Bronchial epithelial cell (primary cell): Measurements from ENCODE around the gene RBM26. TPM values are rescaled to one million over a fixed set of nuclear protein-coding genes. Genes with fewer than 3 reads are reported as not detected.

Experiments used
- DNase-seq: peaks from one replicate; pipeline ENCODE4 v3.0.0-alpha.2; 2010; ENCODE audit warnings: low read depth
- FAIRE-seq: peaks from 2 replicates; lab custom pipeline; 2011; peaks lifted over from hg19 to GRCh38; lab: Jason Lieb, UNC
- H3K27me3 ChIP-seq: 2 replicates; pipeline ENCODE4 v1.5.1; 2011; ENCODE audit warnings: low read length; ENCODE audit not compliant: control insufficient read depth, insufficient read depth
- H3K36me3 ChIP-seq: 2 replicates; pipeline ENCODE4 v1.5.1; 2011; ENCODE audit warnings: low read length; ENCODE audit not compliant: control insufficient read depth, insufficient read depth
- H3K4me3 ChIP-seq: 2 replicates; pipeline ENCODE4 v1.5.1; 2011; ENCODE audit warnings: mild to moderate bottlenecking, low read depth, low read length, control low read depth
- CTCF ChIP-seq: IDR thresholded peaks from 2 replicates; pipeline ENCODE4 v1.5.1; 2011; ENCODE audit warnings: mild to moderate bottlenecking, moderate library complexity, low read length, control low read depth, inconsistent platforms; ENCODE audit not compliant: insufficient read depth, severe bottlenecking
- total RNA-seq: library from RNA; depleted of rRNA; stranded (reverse); fragments of >200 nt; gene quantifications from 2 replicates; pipeline ENCODE4 v1.2.1, GENCODE V29; 2014

RBM26 gene
- total RNA-seq, 1 donor from 2014 or later = 13.7 TPM

- H3K27me3 ChIP-seq = no peaks in the 10 kb centered on the region
- FAIRE-seq (no peak), DNase-seq (no peak)
- TF ChIP-seq CTCF = no peak
- H3K4me3 ChIP-seq = no peak overlapping the region
- no peaks in the 10 kb centered on the region for H3K36me3 ChIP-seq
These were observed 3.9 kb downstream of the RBM26 start for GRCh38 chr13:79402074-79402635.

- H3K4me3 ChIP-seq = no peak overlapping the region
- no peaks in the 10 kb centered on the region for H3K27me3 ChIP-seq
- TF ChIP-seq CTCF = no peak
- no peaks in the 10 kb centered on the region for H3K36me3 ChIP-seq
- FAIRE-seq (no peak), DNase-seq (no peak)
These were observed 4.6 kb downstream of the RBM26 start for GRCh38 chr13:79401259-79402070.

GRCh38 chr13:79398915-79399314 is 7.1 kb downstream of the RBM26 start:
- Histone ChIP-seq H3K36me3 (no peaks in the 10 kb centered on the region), H3K27me3 (no peaks in the 10 kb centered on the region)

GRCh38 chr13:79398127-79398526 is 7.9 kb downstream of the RBM26 start:
- Histone ChIP-seq H3K36me3 (no peaks in the 10 kb centered on the region), H3K4me3 (no peak overlapping the region), H3K27me3 (no peaks in the 10 kb centered on the region)
- no peak for TF ChIP-seq CTCF
- no peak for FAIRE-seq
- DNase-seq = no peak

More at GRCh38 chr13:79398915-79399314, 7.1 kb downstream of the RBM26 start:
- FAIRE-seq (no peak), DNase-seq (peak; percentile 77)
- H3K4me3 ChIP-seq = no peak overlapping the region
- TF ChIP-seq CTCF = no peak

- DNase-seq = no peak
- H3K27me3 ChIP-seq = no peaks in the 10 kb centered on the region
- H3K36me3 ChIP-seq = no peaks in the 10 kb centered on the region
- FAIRE-seq = no peak
- H3K4me3 ChIP-seq = no peak overlapping the region
- TF ChIP-seq CTCF = no peak
These were observed 10.2 kb downstream of the RBM26 start for GRCh38 chr13:79395881-79396280.
